K562 (cell line): Measurements from ENCODE around the gene LPIN2. TPM values are rescaled to one million over a fixed set of nuclear protein-coding genes. Genes with fewer than 3 reads are reported as not detected.

Experiments used
- ATAC-seq: fragments of 200-7000 bp; cut with Tn5 transposase; 3 replicates; pipeline ENCODE4 v1.9.1; 2020; ENCODE audit warnings: moderate library complexity
- BruUV-seq: library from RNA; stranded (reverse); fragments of 400-500 nt; replicated peaks from 2 replicates; lab custom pipeline; 2021; lab: Mats Ljungman, UMichigan
- CTCF ChIA-PET: fragments of 300-600 bp; formaldehyde crosslinking; extraction: SDS; loops from one replicate; lab custom pipeline; 2021; ENCODE audit warnings: low intra/inter-chr PET ratio; lab: Yijun Ruan, JAX
- POLR2A ChIA-PET: fragments of 300-600, 350-650 bp; sonication (Branson Sonifier 250); formaldehyde crosslinking; extraction: SDS; loops from one replicate; lab custom pipeline; 2021; ENCODE audit warnings: antibody characterized with exemption, inconsistent platforms; lab: Yijun Ruan, JAX
- DNase-seq, 4 experiments: peaks; one replicate each; pipeline versions ENCODE4 v3.0.0 to v3.0.0-alpha.2; 2011 to 2018; ENCODE audit warnings: low spot score in 3 of 4, mixed read lengths in 3 of 4; ENCODE audit errors: extremely low read depth in 1 of 4
- FAIRE-seq: peaks from 2 replicates; lab custom pipeline; 2011; peaks lifted over from hg19 to GRCh38; lab: Jason Lieb, UNC
- H2AFZ ChIP-seq: 2 replicates; pipeline ENCODE4 v1.6.0; 2011; ENCODE audit warnings: low read depth, low read length, control low read depth, inconsistent platforms
- H3K27ac ChIP-seq: fragments of 200-600 bp; 3 replicates; pipeline ENCODE4 v1.8.0; 2011; ENCODE audit warnings: low read depth, mild to moderate bottlenecking, control low read depth, inconsistent platforms, low read length, moderate library complexity, mixed read lengths; ENCODE audit errors: extremely low read depth
- H3K27me3 ChIP-seq, 2 experiments: fragments of 300-600 bp in 1 of 2; 2 replicates in 1 of 2; 3 replicates in 1 of 2; pipeline versions ENCODE4 v1.6.0 to v1.8.0; 2011; ENCODE audit warnings: inconsistent platforms in 2 of 2, low read length in 2 of 2, mild to moderate bottlenecking in 1 of 2, mixed read lengths in 1 of 2, moderate library complexity in 1 of 2; ENCODE audit not compliant: control insufficient read depth in 2 of 2, insufficient read depth in 2 of 2
- H3K36me3 ChIP-seq: fragments of 300-600 bp; 3 replicates; pipeline ENCODE4 v1.8.0; 2011; ENCODE audit warnings: mild to moderate bottlenecking, low read length, inconsistent platforms; ENCODE audit not compliant: control insufficient read depth, insufficient read depth
- H3K4me1 ChIP-seq, 2 experiments: fragments of 200-600 bp in 1 of 2; replicated peaks in 1 of 2; 2 replicates in 1 of 2; 3 replicates in 1 of 2; pipeline versions ENCODE4 v1.5.1 to v1.8.0; 2011; ENCODE audit warnings: inconsistent platforms in 2 of 2, low read length in 2 of 2, mild to moderate bottlenecking in 1 of 2, mixed read lengths in 1 of 2, moderate library complexity in 1 of 2; ENCODE audit not compliant: control insufficient read depth in 2 of 2, insufficient read depth in 2 of 2
- H3K4me2 ChIP-seq: 2 replicates; pipeline ENCODE4 v1.6.1; 2011; ENCODE audit warnings: low read length, control low read depth, inconsistent platforms, mixed read lengths; ENCODE audit not compliant: insufficient read depth
- H3K4me3 ChIP-seq: fragments of 200-600 bp; sonication (generic), shearing (Covaris generic); 2 replicates; pipeline ENCODE4 v1.5.1; 2016; ENCODE audit warnings: control low read depth, inconsistent platforms
- H3K79me2 ChIP-seq: fragments of 200-600 bp; 3 replicates; pipeline ENCODE4 v1.8.0; 2011; ENCODE audit warnings: low read length, inconsistent platforms; ENCODE audit not compliant: control insufficient read depth, insufficient read depth
- H3K9ac ChIP-seq, 2 experiments: 2 replicates each; pipeline versions ENCODE4 v1.6.0 to v1.6.1; 2011; ENCODE audit warnings: low read depth in 2 of 2, low read length in 2 of 2, control low read depth in 1 of 2, inconsistent platforms in 1 of 2, mild to moderate bottlenecking in 1 of 2, mixed read lengths in 1 of 2; ENCODE audit not compliant: insufficient read depth in 1 of 2
- H3K9me1 ChIP-seq: one replicate; pipeline ENCODE4 v1.6.0; 2011; ENCODE audit warnings: inconsistent platforms, mild to moderate bottlenecking, low read length, moderate library complexity; ENCODE audit not compliant: control insufficient read depth, insufficient read depth
- H3K9me3 ChIP-seq: replicated peaks from 2 replicates; pipeline ENCODE4 v1.5.1; 2011; ENCODE audit warnings: low read depth, low read length, inconsistent platforms; ENCODE audit not compliant: control insufficient read depth, insufficient read depth
- H4K20me1 ChIP-seq: replicated peaks from 2 replicates; pipeline ENCODE4 v1.6.1; 2011; ENCODE audit warnings: low read length, inconsistent platforms, mixed read lengths; ENCODE audit not compliant: control insufficient read depth, insufficient read depth
- BDP1 ChIP-seq: IDR thresholded peaks from 3 replicates; pipeline ENCODE4 v1.6.1; 2011; ENCODE audit not compliant: insufficient read length, insufficient read depth
- FOXA3 ChIP-seq, 2 experiments: fragments of 450-650 bp in 1 of 2; sonication (generic) in 1 of 2; formaldehyde crosslinking; IDR thresholded peaks in 1 of 2; conservative IDR thresholded peaks in 1 of 2; 2 replicates each; pipeline versions ENCODE4 v1.4.0 to v1.8.0; 2020 to 2022; ENCODE audit warnings: mild to moderate bottlenecking in 2 of 2, missing genetic modification reagents in 1 of 2
- MTF1 ChIP-seq: fragments of 250-450 bp; sonication (Bioruptor Pico); IDR thresholded peaks from 2 replicates; pipeline ENCODE4 v1.9.0; 2021; ENCODE audit warnings: moderate library complexity, mild to moderate bottlenecking, inconsistent platforms, borderline replicate concordance
- NCOA4 ChIP-seq: fragments of 450-650 bp; IDR thresholded peaks from 2 replicates; pipeline ENCODE4 v1.6.1; 2018; ENCODE audit warnings: mild to moderate bottlenecking; ENCODE audit not compliant: partially characterized antibody
- NFIC ChIP-seq: fragments of 450-650 bp; IDR thresholded peaks from 2 replicates; pipeline ENCODE4 v1.6.1; 2017; ENCODE audit warnings: mild to moderate bottlenecking, inconsistent platforms
- PREB ChIP-seq: sonication (generic); formaldehyde crosslinking; IDR thresholded peaks from 2 replicates; pipeline ENCODE4 v1.8.1; 2023; ENCODE audit warnings: mild to moderate bottlenecking, missing genetic modification reagents
- RFX1 ChIP-seq: fragments of 450-650 bp; IDR thresholded peaks from 2 replicates; pipeline ENCODE4 v1.6.1; 2016; ENCODE audit warnings: mild to moderate bottlenecking, moderate library complexity
- RFX5 ChIP-seq: IDR thresholded peaks from 2 replicates; pipeline ENCODE4 v1.6.1; 2011; ENCODE audit warnings: low read depth, mild to moderate bottlenecking, improper control_type of control experiment, low read length
- XRCC4 ChIP-seq: IDR thresholded peaks from one replicate; pipeline ENCODE4 v1.6.1; 2011; ENCODE audit not compliant: insufficient read depth, insufficient read length; ENCODE audit errors: extremely low read depth
- ZNF24 ChIP-seq: fragments of 450-650 bp; IDR thresholded peaks from 2 replicates; pipeline ENCODE4 v1.6.1; 2016
- WGBS: fragments of 100-300 bp; shearing (Covaris generic); methylation state at CpG from one replicate; pipeline ENCODE4 v1.1.6; 2016; ENCODE audit warnings: low coverage, mixed read lengths; ENCODE audit not compliant: insufficient coverage; ENCODE audit errors: missing lambda C conversion rate; 5-methylcytosine and 5-hydroxymethylcytosine counted together
- in situ Hi-C: fragments of 300-500 bp; cut with MboI; formaldehyde crosslinking; loops from 4 replicates; pipeline ENCODE4 v1.15.0; 2018; ENCODE audit warnings: inconsistent platforms, mixed read lengths
- intact Hi-C: fragments of 100-400 bp; cut with micrococcal nuclease; formaldehyde crosslinking; loops from 2 replicates; pipeline ENCODE4 v1.14.2; 2022
- polyA plus RNA-seq, 8 experiments: library from polyadenylated mRNA; depleted of rRNA in 4 of 8; stranded (reverse) in 5 of 8; unstranded in 3 of 8; fragments of >200 nt; fragmentation: Nextera tagmentation in 2 of 8; fragmentation: Illumina TruSeq in 1 of 8; extraction: Ambion mirVana in 2 of 8; extraction: Trizol in 1 of 8; gene quantifications; 2 replicates each; pipeline versions ENCODE4 v1.2.1 to v1.2.3, GENCODE V29; 2011 to 2014; ENCODE audit warnings: inconsistent platforms in 1 of 8, missing spikeins in 1 of 8
- total RNA-seq, 7 experiments: library from RNA; depleted of rRNA in 6 of 7; stranded (reverse); fragments of >200 nt in 6 of 7; fragmentation: Illumina TruSeq in 2 of 7; extraction: Trizol in 2 of 7; gene quantifications; 2 replicates each; pipeline versions ENCODE4 v1.2.1 to v1.2.3, GENCODE V29; 2011 to 2021; ENCODE audit warnings: low replicate concordance in 1 of 7

Gene LPIN2
- total and polyA plus RNA-seq, 9 of the 15 experiments (the other 6 are each of a cell fraction or from before 2014, with no cell fraction given), result 5.2 to 34.8 (median 24.6) TPM

- no peaks in the 10 kb centered on the region for H3K36me3 ChIP-seq
- H3K9ac ChIP-seq, result no peak overlapping the region
- no TSS peak for BruUV-seq
- intact Hi-C loops, result no loop called here
- H4K20me1 ChIP-seq, result no peaks in the 10 kb centered on the region
- no peak overlapping the region for H3K27ac ChIP-seq
- CTCF ChIA-PET, result no interaction called here
- no peaks in the 10 kb centered on the region for H3K9me3 ChIP-seq
- H3K4me2 ChIP-seq, result no peak overlapping the region
- H3K4me1 ChIP-seq, result peaks cover 0 to 4% of the 10 kb centered on the region in 2 experiments; a peak in 3 of 5 replicates
- H3K27me3 ChIP-seq, result no peaks in the 10 kb centered on the region
- peak overlapping the region; percentile 64 for H2AFZ ChIP-seq
- no peak overlapping the region for H3K4me3 ChIP-seq
- DNase-seq, result no peak
- H3K9me1 ChIP-seq, result no peaks in the 10 kb centered on the region
- WGBS, result 59% methylated on average over 15 of the region's 15 CpGs
- peak; percentile 59; the same call in 1 of the 2 replicates for TF ChIP-seq ZNF24
- no peak for TF ChIP-seq MTF1 (CRISPR knock-in tag)
- TF ChIP-seq, all 486 proteins: peak for 1
- ATAC-seq (no peak), FAIRE-seq (no peak)
- no peaks in the 10 kb centered on the region for H3K79me2 ChIP-seq
- in situ Hi-C loops, result loop anchor here (10.0 kb wide), 1 partner anchor 126 kb away; no protein-coding TSS in a partner anchor
- POLR2A ChIA-PET, result interaction anchor here (0.6 to 1.5 kb wide), 5 partner anchors 8 to 66 kb away, joined by 3 to 4 read pairs (median 3); no protein-coding TSS in a partner anchor
These were observed 48.0 kb upstream of the LPIN2 start for GRCh38 chr18:3060667-3061580.

- intact Hi-C loops (no loop called here), in situ Hi-C loops (no loop called here)
- Histone ChIP-seq H3K4me1 (peaks cover 0 to 4% of the 10 kb centered on the region in 2 experiments; a peak in 2 of 5 replicates), H3K4me2 (no peak overlapping the region), H3K36me3 (no peaks in the 10 kb centered on the region), H3K27me3 (no peaks in the 10 kb centered on the region), H3K27ac (no peak overlapping the region), H2AFZ (no peak overlapping the region; the same call in 1 of the 2 replicates), H3K9me1 (no peaks in the 10 kb centered on the region), H3K9ac (no peak overlapping the region), H4K20me1 (no peaks in the 10 kb centered on the region), H3K9me3 (no peaks in the 10 kb centered on the region), H3K79me2 (no peaks in the 10 kb centered on the region), H3K4me3 (no peak overlapping the region)
- 54% methylated on average over 3 of the region's 3 CpGs for WGBS
- no peak for DNase-seq
- FAIRE-seq, result no peak
- ChIA-PET CTCF (no interaction called here), POLR2A (interaction anchor here (1.2 to 1.5 kb wide), 2 partner anchors 10 to 19 kb away, joined by 3 to 4 read pairs; no protein-coding TSS in a partner anchor)
- no peak for ATAC-seq
- no TSS peak for BruUV-seq
- TF ChIP-seq BDP1 (no peak), FOXA3 (CRISPR knock-in tag; conservative IDR thresholded peaks at IDR 0.05 in 1 of 2, IDR thresholded peaks at IDR 0.05 in 1 of 2) (peak in 1 of 2 experiments; percentile 46; a peak in 1 of 4 replicates), RFX5 (no peak), RFX1 (peak; percentile 22), PREB (no peak), NFIC (no peak), XRCC4 (no peak), NCOA4 (no peak)
These were observed 46.3 kb upstream of the LPIN2 start for GRCh38 chr18:3059272-3059671.
